NCI-H2107 treated with DMSO at 0.1 percent for 48 hours (cell line): ENCODE results near the gene KCNG4.

Source experiments
- DNase-seq: peaks from one replicate; lab custom pipeline; 2025; ENCODE audit not compliant: unreplicated experiment; lab: John Stamatoyannopoulos, UW

KCNG4 gene

GRCh38 chr16:84266451-84266850, 26.6 kb upstream of the KCNG4 start:
- no peak for DNase-seq

GRCh38 chr16:84262939-84263338, 23.1 kb upstream of the KCNG4 start:
- no peak for DNase-seq

DNA sequence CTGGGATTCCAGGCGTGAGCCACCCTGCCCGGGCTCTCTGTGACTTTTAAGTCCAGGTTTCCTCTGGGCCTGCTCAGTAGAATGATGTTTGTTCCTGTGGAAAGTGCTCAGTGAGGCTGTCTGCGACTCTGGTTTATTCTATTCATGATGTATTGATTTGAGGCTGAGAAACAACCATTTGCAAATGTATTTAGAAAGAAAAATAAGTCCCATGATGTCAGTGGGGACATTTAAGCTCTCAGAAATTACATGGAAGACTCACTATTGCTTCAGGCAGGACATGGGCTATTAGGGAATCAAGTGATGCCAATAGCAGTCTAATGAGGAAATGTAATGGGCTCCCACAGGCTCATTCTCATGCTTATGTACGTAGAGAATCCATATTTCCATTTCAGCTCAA, 22.2 kb upstream of the KCNG4 start:
- no peak for DNase-seq

- no peak for DNase-seq
These were observed 21.1 kb upstream of the KCNG4 start for GRCh38 chr16:84260766-84261554.

- no peak for DNase-seq
These were observed 19.9 kb upstream of the KCNG4 start for GRCh38 chr16:84259691-84260090.

DNA sequence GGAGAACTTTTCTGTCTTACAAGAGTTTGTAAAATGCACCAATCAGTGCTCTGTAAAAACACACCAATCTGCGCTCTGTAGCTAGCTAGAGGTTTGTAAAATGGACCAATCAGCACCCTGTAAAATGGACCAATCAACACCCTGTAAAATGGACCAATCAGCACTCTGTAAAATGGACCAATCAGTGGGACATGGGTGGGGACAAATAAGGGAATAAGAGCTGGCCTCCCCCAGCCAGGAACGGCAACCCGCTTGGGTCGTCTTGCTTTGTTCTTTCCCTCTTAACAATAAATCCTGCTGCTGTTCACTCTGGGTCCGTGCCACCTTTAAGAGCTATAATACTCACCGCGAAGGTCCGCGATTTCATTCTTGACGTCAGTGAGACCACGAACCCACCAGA, 18.5 kb upstream of the KCNG4 start:
- no peak for DNase-seq

DNA sequence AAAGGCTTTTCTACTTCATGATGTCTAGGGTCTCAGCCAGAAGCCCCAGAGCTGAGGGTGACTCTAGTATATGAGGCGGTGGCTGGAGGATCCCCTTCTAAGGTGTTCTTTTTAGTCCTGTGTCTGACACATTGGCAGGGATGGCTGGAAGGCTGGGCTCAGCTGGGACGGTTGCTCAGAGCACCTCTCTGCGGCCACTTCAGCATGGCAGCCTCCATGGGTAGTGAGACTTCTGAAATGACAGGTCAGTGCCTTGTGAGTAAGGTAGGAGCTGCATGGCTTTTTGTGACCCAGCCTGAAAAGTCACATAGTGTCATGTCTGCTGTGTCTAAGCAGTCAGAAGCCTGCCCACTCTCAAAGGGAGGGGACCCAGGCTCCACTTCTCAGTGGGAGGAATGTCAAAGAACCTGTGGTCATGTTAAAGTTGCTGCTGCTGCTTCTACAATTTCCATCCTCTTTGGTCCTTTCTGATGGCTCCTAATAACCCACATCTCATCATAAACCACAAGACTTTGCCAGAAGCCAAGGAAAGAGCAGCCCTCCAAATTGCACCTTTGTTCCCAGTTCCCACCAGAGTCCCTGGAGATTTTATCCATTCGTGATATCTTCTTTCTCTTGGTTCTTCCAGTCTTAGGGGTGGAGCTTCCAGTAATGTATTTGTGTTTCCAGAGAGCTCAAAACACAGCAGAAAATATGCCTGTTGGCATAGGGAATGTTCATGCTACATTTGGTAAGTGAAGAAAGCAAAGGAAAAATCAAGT, 15.4 kb upstream of the KCNG4 start:
- peak; percentile 73 for DNase-seq

- DNase-seq, result no peak
These were observed 14.2 kb upstream of the KCNG4 start for GRCh38 chr16:84254062-84254461.

- DNase-seq, result no peak
These were observed 13.4 kb upstream of the KCNG4 start for GRCh38 chr16:84253173-84253572.

- DNase-seq, result no peak
These were observed 12.4 kb upstream of the KCNG4 start for GRCh38 chr16:84252184-84252583.

DNA sequence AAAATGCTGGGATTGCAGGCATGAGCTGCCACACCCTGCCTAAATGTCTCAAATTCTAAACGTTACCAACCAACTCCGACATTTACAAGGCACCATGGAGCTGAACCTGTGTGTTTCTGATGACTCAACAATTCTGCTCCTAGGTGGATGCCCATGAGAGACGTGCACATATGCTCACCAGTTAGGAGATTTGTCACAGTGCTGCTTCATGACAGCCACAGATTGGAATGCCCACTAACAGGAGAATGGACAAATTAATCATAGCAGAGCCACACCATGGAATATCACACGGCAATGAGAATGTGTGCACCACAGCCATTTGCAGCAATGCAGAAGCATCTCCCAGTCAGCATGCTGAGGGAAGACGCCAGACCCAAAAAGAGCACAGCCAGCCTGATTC, 8.0 kb upstream of the KCNG4 start:
- no peak for DNase-seq

GRCh38 chr16:84247331-84247730, 7.5 kb upstream of the KCNG4 start:
- DNase-seq, result no peak

DNA sequence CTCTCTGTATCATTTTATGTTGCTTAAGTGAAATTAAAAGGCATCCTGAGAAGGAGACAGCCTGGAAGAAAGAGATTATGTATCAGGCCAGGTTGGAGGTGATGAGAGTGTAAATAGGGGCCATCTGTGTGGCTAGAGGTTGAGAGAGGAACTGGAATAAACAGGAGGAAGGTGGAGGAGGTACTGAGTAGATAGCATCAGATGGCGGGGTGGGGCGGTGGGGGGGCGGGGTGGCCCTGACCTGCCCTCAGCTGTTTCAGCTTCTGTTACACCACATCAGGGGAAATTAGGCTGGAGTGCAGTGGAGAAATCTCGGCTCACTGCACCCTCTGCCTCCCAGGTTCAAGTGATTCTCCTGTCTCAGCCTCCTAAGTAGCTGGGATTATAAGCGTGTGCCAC, 6.9 kb upstream of the KCNG4 start:
- no peak for DNase-seq

DNA sequence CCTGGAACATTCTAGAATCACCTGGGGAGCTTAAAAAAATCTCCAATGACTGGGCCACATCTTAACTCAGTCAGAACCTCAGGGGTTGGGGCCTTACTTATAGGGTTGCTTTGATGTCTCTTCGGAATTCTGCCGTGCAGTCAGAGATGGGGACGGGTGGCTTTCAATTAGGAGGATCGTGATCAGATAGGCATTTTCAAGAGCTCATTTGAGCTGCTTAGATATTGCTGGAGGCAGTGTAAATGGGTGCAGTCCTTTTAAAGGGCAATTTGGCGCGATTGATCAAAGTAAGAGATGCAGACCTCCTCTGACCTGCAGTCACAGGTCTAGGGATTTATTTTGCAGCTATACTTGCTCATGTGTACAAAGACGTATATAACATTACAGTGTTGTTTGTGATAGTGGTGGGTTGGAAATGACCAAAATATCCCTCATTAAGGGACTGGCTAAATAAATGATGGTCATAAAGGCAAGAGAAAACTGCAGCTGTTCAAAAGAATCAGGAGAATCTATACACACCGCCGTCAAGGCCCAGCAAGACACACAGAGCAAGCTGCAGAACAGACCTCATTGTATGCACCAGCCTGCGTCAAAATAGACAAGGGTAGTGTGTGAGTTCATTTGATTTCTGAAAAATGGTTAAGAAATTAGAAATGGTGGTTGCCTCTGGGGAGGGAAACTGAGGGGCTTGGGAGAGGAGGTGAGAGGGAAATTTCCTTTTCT, 6.3 kb upstream of the KCNG4 start:
- no peak for DNase-seq

DNA sequence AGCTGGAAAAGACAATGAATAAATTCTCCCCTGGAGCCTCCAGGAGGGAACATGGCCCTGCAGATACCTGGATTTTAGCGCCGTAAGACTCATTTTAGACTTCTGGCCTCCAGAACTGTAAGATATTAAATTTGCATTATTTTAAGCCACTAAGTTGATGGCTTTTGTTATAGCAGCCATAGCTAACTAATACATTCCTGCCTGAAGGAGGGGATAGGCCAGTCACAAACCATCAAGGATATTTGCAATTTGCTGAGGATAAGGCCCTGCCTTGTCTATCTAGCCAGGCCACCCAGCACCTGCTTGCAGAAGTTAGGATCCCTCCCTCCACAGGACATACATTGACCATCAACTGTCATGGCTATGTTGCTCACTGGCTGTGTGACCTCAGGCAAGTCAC, 4.9 kb upstream of the KCNG4 start:
- no peak for DNase-seq

DNA sequence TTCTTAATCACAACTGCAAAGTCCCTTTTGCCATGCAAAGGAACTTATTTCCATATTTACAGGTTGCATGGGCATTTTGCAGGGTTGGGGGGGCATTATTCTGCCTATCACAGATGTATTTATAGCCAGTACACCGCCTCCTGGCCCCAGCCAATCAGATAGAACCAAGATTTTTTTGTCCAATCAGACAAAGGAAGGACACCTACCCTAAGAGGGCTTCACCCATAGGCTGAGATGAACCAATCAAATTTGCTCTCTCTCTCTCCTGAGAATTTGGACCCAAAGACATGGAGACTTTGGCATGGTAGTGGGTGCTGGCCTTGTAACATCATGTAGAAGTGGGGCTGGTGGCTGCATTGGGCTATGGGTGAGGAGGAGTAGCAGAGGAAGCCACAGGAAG, 3.9 kb upstream of the KCNG4 start:
- no peak for DNase-seq

DNA sequence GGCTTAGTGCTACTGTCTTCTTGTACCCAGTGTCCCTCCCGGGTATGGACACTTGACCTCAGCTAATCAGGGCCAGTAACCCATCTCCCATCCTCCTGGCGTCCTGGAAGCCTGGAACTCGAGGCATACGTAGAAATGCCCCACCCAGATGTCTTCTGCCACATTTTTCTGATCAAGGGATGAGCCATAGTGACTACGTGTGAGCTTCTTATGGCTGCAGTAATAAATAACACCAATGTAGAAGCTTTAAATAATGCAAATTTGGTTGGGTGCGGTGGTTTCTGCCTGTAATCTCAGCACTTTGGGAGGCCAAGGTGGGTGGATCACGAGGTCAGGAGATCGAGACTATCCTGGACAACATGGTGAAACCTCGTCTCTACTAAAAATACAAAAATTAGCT, 3.0 kb upstream of the KCNG4 start:
- no peak for DNase-seq

DNA sequence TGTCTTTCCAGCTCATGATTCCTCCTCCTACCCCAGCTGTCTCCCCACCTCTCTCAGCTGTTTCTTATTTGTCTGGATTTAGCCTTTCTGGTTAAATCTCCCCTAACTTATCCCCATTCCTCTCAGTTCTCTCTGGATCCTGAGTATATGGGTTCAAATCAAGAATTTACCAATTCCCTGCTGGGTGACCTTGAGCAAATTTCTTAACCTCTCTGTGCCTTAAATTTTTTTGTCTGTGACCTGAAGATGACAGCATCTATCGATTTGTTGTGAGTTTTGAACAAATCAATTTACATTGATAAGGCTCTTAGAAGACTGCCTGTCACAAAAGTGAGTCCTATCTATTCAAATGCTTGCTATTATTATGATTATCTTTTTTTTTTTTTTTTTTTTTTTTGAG, 2.0 kb upstream of the KCNG4 start:
- no peak for DNase-seq

GRCh38 chr16:84240455-84240854, 643 bp upstream of the KCNG4 start:
- no peak for DNase-seq

DNA sequence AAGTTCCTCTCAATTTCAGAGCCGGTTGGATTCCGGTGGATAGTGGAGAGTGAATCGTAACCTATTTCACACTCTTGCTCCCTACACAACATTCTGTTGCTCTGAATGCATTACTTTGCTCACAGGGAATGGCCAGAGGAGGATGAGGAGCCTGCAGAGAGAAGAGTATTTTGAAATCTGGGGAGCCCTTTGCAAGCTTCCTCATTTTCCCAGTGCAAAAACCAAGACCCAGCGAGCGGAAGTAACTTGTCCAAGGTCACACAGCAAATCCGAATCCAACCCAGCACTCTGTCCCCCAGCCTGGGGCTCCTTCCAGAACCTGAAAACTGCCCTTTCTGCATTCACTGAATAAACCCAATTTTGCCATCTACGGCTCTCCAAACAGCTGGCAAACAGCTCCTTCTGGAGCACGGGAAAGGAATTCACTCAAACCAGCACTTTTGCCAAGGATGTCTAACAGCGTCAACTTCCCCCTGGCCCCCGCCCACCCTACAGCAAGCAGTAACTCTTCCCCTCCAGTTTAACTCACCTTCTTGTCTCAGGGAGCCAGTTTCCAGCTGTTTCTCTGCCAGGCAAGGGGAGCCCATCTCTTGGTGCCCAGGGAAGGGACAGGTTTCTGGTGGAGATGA, 557 bp downstream of the KCNG4 start:
- DNase-seq, result no peak

DNA sequence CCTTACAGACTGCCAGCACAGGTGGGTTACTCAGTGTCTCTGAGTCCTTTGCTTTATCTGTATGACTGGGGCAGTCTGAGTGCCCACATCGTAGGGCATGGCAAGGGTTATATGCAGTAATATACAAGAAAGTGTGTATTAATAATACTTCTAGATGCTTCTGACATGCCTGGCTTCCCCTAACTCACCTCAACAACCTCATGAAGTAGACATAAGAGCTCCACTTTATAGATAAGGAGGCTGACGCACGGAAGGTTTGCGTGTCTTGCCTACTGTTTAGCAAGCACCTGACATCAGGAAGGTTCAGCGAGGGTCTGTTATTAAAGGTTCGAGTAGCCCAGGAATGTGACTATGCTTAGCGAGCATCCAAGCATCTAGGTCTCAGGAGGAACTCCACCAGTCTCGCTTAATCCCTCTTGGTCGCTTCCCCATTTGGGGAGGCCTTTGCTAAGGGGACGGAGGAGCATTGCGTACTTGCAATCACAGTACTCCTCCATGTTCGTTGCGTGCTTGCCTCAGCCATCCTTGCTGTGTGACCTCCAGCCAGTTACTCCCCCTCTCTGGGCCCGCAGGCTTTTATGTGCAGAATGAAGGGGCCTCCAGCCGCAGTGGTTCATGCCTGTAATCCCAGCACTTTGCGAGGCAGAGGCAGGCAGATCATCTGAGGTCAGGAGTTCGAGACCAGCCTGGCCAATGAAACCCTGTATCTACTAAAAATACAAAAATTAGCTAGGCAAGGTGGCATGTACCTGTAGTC, 1.6 kb downstream of the KCNG4 start:
- DNase-seq, result no peak
